ELF-1 (cell line): ENCODE measurements around the gene SLIRP.
"Not testable (repeated sequence)": the region's sequence is repeated elsewhere in the genome, so short reads cannot be mapped to it uniquely, and the experiment has no call there.

Experiments used
- DNase-seq: peaks from one replicate; pipeline ENCODE4 v3.0.0-alpha.2; 2016; ENCODE audit warnings: low read depth, low spot score

Gene SLIRP

DNA sequence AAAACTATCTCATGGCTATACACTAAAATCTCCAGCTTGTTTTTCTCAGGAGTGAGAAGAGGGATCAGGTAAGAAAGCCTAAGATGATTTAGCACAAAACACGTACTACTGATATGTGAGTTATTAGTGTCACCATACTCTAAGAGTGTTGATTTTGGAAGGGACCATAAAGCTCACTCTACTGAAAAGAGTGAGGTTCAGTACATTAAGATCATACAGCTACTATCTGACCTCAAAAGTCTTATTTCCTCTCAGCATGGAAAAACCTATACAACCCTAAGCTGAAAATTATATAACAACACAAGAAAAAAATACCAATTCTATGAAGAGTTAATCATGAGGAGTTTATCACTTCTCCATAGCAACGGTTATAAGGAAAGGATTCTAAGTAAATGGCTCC lies 33.5 kb downstream of the SLIRP start:
- no peak for DNase-seq

DNA sequence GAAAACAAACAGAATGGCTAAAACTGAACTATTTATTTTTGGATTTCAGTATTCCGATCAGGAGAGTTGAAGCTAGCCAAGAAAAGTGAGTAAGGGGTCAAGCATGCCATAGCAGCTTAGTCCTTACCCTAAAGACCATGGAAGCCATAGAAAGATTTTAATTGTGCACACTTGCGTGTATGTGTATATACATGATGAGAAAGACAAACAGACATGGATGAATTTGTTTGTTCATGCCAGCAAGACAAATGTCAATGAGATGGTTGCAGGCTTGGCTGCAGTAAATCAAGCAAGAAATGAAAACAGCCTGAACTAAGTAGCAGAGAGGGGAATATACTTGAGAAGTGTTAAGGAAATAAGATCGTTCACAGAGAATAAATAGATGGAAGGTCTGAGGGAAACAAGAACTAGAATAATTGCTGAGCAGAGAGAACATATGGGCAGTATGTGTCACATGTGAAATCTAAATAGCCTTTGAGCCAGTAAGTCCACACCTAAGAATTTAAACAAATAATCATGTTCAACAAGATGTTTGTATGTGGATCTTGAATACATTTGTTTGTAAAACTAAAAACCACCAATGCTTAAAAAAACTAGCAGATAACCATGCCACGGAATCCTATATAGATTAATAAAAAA lies 38.3 kb downstream of the SLIRP start:
- no peak for DNase-seq

DNA sequence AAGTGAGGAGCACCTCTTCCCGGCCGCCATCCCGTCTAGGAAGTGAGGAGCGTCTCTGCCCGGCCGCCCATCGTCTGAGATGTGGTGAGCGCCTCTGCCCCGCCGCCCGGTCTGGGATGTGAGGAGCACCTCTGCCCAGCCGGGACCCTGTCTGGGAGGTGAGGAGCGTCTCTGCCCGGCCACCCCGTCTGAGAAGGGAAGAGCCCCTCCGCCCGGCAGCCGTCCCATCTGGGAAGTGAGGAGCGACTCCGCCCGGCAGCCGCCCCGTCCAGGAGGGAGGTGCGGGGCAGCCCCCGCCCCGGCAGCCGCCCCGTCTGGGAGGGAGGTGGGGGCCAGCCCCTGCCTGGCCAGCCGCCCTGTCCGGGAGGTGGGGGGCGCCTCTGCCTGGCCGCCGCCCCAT lies 39.5 kb downstream of the SLIRP start:
- not testable (repeated sequence) for DNase-seq

DNA sequence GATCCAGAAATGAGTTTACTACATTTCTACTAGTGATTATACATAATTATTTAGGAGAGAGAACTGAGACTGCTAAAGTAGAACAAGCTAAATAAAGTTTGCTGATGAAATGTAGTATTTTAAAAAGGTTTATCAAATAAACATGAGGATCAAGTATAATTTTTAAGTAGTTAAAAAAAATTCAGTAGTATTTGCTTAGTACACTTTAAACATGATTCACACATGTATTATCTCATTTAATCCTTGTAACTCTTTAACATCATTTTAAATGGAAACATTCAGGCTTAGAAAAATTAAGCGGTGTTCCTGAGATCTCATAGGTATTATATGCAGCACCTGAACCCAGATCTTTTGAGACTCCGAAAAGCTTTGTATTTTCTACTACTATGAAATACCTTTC lies 44.4 kb downstream of the SLIRP start:
- DNase-seq: no peak

DNA sequence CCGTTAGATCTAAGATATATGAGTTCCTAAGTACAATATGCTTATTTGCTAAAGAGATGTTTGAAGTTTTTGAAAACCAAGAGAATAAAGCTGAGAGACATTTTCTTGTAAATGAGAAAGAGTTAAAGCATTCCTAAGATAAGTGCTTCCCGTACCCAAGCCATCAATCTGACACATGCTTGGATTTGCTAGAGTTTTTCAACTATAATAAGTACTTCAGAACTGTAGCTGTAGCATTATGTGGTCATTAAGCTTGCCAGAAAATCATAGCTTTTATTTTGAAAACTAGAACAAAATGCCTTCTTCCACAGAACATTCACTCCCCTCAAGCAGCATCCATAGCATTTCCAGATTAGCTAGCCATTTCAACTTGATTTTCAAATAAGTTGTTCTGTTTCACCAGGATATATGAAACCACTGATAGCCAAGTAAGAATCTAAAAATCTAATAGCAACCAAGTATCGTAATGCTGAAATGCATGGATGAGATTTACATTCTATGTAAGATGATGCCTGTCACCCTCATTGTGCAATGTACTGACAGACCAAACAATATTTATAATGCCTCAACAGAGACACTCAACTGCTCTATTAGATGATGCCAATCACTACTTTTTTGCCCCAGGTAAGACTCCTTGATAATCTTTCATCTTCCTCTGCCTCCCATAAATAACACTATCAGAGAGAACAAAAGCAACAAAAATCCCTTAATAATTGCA lies 45.1 kb downstream of the SLIRP start:
- DNase-seq: no peak

DNA sequence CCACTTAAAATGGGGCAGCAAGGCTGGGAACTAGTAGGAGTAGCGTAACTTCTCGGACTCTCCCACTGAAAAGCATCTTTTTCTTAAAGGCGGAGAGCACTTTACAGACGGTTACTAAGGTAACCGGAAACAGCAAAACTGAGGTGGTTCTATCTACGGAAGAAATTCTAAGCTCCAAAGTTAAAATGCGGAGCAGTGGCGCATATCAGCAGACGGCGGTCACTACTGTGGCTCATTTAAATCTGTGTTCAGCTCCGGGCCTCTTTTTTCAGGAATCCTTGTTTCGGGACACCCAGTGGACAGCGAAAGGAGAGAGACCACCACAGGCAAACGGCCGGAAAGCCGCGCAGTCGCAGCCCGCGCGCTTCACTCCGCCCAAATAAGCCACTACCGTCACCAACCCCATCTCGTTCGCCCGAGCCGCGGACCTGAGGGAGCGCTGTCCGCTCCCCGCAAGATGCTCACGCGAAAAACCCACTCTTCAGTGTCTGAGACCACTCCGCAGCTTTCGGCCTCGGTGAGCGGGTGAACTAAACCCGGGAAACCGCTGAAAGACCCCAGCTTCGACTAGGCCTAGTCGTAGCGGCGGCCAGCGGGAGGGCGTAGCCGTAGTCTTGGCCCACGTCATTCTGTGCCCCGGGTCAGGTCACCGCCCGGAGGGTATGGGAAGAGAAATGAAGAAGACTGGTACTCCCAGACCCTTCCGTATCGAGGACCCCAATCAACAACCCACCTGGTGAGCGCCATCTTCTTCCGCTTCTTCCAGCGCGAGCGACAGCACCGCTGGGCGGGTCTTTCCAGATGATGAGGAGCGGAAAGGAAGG lies 52.7 kb downstream of the SLIRP start, which contains the start of gene SNW1:
TSS of gene SNW1 (minus strand) at position 776 of the 824 bp plus-strand sequence. CDS start at position 747, 29 bp downstream.
- DNase-seq: peak; percentile 96

DNA sequence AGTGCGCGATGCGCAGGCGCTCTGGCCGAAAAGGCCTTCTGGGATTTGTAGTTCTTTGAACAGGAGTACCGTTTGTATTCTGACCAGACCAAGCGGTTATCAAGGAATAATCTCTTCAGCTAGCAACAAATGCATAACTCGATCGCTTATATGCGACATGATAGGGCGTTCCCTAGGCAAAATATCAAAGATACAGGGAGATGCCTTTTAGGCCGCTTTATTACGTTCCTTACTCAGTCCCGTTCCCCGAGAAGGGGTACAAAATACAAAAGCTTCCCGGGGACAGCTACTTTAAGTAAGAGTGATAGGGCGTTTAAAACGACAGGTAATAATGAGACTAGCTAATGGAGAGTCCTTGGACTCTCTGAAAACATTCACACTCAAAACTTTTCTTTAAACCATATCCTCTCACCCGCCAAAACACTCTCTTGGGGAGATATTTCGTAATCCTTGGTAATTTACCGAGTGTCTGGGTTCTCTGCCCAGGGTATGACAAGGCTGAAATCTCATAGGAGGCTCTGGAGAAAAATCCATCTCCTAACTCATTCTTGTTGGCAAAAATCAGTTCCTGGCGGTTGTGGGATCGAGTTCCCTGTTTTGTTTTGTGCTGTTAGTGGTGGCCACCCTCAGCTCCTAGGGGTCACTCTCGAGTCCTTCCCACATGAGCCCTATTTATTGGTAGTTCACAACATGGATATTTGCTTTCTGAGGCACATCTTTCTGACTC lies 53.5 kb downstream of the SLIRP start:
- DNase-seq: peak; percentile 54

DNA sequence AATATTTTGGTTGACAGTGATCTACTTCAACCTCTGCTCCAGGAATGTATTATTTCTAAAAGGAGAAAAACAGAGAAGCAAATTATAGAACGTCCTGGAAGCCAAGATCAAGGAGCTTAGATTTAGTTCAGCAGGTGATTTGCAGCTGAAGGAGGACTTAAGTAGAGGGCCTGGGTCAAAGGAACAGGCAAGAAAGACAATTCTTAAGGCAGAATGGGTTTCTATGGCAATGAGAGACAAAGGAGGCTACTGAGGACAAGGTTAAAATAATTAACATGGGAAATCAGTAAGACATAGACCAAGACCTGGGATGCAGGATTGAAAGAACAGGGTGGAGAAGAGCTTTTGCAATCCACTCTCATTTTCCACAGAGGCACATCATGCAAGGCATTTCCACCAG lies 55.4 kb downstream of the SLIRP start:
- no peak for DNase-seq

DNA sequence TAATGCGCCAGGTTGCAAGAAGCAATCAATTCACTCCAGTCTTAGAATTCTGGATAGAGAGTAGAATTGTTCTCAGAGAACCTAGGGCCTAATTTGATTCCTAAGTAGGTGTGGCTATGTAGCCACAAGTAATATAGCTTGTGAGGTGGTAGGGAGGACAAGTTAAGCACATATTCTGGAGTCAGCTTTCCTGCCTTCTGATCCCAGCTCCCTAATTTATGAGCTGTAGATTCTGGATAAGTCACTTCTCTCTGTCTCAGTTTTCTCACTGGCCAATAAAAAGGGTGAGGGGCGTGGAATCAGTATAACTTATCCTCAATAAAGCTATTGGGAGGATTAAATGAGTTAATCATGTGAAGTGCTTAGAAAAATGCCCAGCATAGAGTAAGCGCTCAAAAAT lies 56.1 kb downstream of the SLIRP start:
- no peak for DNase-seq
